ENCODE results near the gene KRT6A.
"Not testable (repeated sequence)": the region's sequence is repeated elsewhere in the genome, so short reads cannot be mapped to it uniquely, and the experiment has no call there.

The KRT6A gene

GRCh38 chr12:52454411-52455201 lies 38.5 kb downstream of the KRT6A start:
- DNase-seq: no peak

GRCh38 chr12:52452101-52452500 lies 41.0 kb downstream of the KRT6A start, which contains the start of gene KRT6B:
Gene KRT6B, minus strand, starts transcription at chr12:52452146. Its CDS starts 68 bp downstream, at chr12:52452078.
- DNase-seq: no peak

GRCh38 chr12:52448228-52448627 lies 44.8 kb downstream of the KRT6A start:
- DNase-seq: no peak

- DNase-seq: not testable (repeated sequence)
Measured at GRCh38 chr12:52447196-52447595, 45.9 kb downstream of the KRT6A start.

GRCh38 chr12:52446367-52447045 lies 46.6 kb downstream of the KRT6A start:
- DNase-seq: no peak

GRCh38 chr12:52445876-52446275 lies 47.2 kb downstream of the KRT6A start:
- DNase-seq: no peak

GRCh38 chr12:52444647-52445595 lies 48.1 kb downstream of the KRT6A start:
- no peak for DNase-seq

GRCh38 chr12:52443966-52444365 lies 49.1 kb downstream of the KRT6A start:
- DNase-seq: no peak

- peak; percentile 66 for DNase-seq
Measured at GRCh38 chr12:52442600-52443061, 50.4 kb downstream of the KRT6A start.

GRCh38 chr12:52441320-52441911 lies 51.6 kb downstream of the KRT6A start:
- peak; percentile 30 for DNase-seq

GRCh38 chr12:52440821-52441319 lies 52.2 kb downstream of the KRT6A start:
- DNase-seq: peak; percentile 9

- DNase-seq: no peak
Measured at GRCh38 chr12:52439845-52440244, 53.2 kb downstream of the KRT6A start.

GRCh38 chr12:52439420-52439819 lies 53.6 kb downstream of the KRT6A start:
- DNase-seq: no peak

- no peak for DNase-seq
Measured at GRCh38 chr12:52438305-52439301, 54.5 kb downstream of the KRT6A start.

GRCh38 chr12:52437508-52437907 lies 55.5 kb downstream of the KRT6A start:
- DNase-seq: no peak

Data from HCEC 1CT (cell line).